ENCODE data around the gene ZFX.

DNA sequence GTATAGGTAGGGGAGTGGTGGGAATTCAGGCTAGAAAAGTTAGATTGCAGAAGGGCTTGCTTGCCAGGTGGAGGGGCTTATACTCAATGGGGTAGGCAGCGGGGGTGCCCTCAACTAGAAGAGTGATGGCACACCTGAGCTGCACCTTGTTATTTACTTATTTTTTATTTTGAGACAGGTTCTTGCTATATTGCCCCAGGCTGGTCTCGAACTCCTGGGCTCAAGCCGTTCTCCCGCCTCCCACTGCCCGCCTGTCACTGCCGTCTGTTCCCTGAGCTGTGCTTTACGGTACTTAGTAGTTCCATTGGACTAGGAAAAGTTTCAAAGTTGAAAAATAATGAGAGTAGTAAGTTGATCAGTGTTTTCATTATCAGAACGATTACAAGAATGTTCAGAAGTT, 2.0 kb downstream of the ZFX start:
- TF ChIP-seq, protein P1, sequence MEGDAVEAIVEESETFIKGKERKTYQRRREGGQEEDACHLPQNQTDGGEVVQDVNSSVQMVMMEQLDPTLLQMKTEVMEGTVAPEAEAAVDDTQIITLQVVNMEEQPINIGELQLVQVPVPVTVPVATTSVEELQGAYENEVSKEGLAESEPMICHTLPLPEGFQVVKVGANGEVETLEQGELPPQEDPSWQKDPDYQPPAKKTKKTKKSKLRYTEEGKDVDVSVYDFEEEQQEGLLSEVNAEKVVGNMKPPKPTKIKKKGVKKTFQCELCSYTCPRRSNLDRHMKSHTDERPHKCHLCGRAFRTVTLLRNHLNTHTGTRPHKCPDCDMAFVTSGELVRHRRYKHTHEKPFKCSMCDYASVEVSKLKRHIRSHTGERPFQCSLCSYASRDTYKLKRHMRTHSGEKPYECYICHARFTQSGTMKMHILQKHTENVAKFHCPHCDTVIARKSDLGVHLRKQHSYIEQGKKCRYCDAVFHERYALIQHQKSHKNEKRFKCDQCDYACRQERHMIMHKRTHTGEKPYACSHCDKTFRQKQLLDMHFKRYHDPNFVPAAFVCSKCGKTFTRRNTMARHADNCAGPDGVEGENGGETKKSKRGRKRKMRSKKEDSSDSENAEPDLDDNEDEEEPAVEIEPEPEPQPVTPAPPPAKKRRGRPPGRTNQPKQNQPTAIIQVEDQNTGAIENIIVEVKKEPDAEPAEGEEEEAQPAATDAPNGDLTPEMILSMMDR (IDR thresholded peaks at IDR 0.05; ENCODE audit: borderline replicate concordance, extremely low read depth, low read length, poor library complexity, severe bottlenecking): no peak
- no peak for TF ChIP-seq EZH2 (IDR thresholded peaks at IDR 0.05; ENCODE audit: borderline replicate concordance, low read depth, low read length, severe bottlenecking)
